ENCODE data around the gene LSS. TPM values are rescaled to one million over a fixed set of nuclear protein-coding genes. Genes with fewer than 3 reads are reported as not detected.
A peak's percentile ranks its signal among the peaks of the same experiment; 100 is the strongest.
"Not testable (repeated sequence)": the region's sequence is repeated elsewhere in the genome, so short reads cannot be mapped to it uniquely, and the experiment has no call there.

The LSS gene
- total RNA-seq, 2 experiments from 2014 or later = 14.1 to 21.3 TPM

- intact Hi-C loops (cut with DNase I, micrococcal nuclease) = no loop called here
- Mint-ChIP-seq H3K9me3 (ENCODE audit: low read depth) (no peaks in the 10 kb centered on the region), H3K27ac (no peak overlapping the region), H3K4me1 (no peaks in the 10 kb centered on the region), H3K4me3 (no peak overlapping the region), H3K36me3 (ENCODE audit: low read depth) (peaks cover 57% of the 10 kb centered on the region), H3K27me3 (no peaks in the 10 kb centered on the region)
- CTCF ChIA-PET = interaction anchor here (0.6 kb wide), 2 partner anchors 11 to 376 kb away, joined by 3 read pairs; no protein-coding TSS in a partner anchor
- DNase-seq = no peak
- no peak for ATAC-seq
- POLR2A ChIA-PET = no interaction called here
These were observed 16.0 kb upstream of the LSS start for GRCh38 chr21:46244602-46245001.

GRCh38 chr21:46243960-46244361 lies 15.4 kb upstream of the LSS start:
- Mint-ChIP-seq H3K36me3 (ENCODE audit: low read depth) (peaks cover 59% of the 10 kb centered on the region), H3K27me3 (no peaks in the 10 kb centered on the region), H3K27ac (no peak overlapping the region), H3K4me1 (no peaks in the 10 kb centered on the region), H3K9me3 (ENCODE audit: low read depth) (no peaks in the 10 kb centered on the region), H3K4me3 (no peak overlapping the region)
- DNase-seq = no peak
- ATAC-seq = no peak
- intact Hi-C loops (cut with DNase I, micrococcal nuclease) = no loop called here
- POLR2A ChIA-PET = no interaction called here
- CTCF ChIA-PET = interaction anchor here (0.6 to 1.0 kb wide), 2 partner anchors 13 to 376 kb away, joined by 3 read pairs; no protein-coding TSS in a partner anchor

GRCh38 chr21:46243325-46243724 lies 14.8 kb upstream of the LSS start:
- Mint-ChIP-seq H3K36me3 (ENCODE audit: low read depth) (peaks cover 60% of the 10 kb centered on the region), H3K9me3 (ENCODE audit: low read depth) (no peaks in the 10 kb centered on the region), H3K4me3 (no peak overlapping the region), H3K27ac (peak overlapping the region; percentile 59), H3K27me3 (no peaks in the 10 kb centered on the region), H3K4me1 (no peaks in the 10 kb centered on the region)
- ChIA-PET POLR2A (no interaction called here), CTCF (interaction anchor here (1.0 kb wide), 1 partner anchor 13 kb away, joined by 3 read pairs; no protein-coding TSS in a partner anchor)
- no peak for DNase-seq
- intact Hi-C loops (cut with DNase I, micrococcal nuclease) = no loop called here
- ATAC-seq = no peak

GRCh38 chr21:46241577-46241976 lies 13.0 kb upstream of the LSS start:
- H3K27ac Mint-ChIP-seq = peak overlapping the region; percentile 5
- CTCF ChIA-PET = interaction anchor here (1.1 kb wide), 1 partner anchor 61 kb away, joined by 5 read pairs; no protein-coding TSS in a partner anchor
- peaks cover 61% of the 10 kb centered on the region for H3K36me3 Mint-ChIP-seq (ENCODE audit: low read depth)
- DNase-seq; ATAC-seq; H3K4me3 Mint-ChIP-seq; POLR2A ChIA-PET; intact Hi-C loops (cut with DNase I, micrococcal nuclease); H3K9me3 Mint-ChIP-seq (ENCODE audit: low read depth); H3K27me3 Mint-ChIP-seq; H3K4me1 Mint-ChIP-seq: not testable (repeated sequence)

DNA sequence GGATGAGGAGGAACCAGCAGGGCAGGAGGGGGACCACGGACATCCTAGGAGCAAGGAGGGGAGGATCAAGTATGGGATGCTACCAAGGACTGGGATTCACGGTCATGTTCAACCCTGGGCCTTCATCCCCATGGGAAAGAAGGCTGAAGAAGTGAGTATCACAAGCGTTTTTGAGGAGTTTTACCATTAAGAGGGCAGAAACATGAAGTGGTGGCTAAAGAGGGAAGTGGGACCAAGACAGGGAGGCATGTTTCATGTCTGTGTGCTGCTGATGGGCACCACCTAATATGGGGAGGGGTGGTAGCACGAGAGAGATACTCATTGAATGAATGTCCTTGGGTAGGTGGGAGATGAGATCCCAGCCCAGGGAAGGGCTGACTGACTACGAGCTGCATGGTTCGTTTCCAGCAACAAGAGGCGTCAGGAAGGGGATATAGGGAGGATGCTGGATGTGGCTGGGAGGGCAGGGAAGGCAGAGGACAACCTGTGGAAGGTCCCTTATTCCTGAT lies 11.3 kb upstream of the LSS start:
- POLR2A ChIA-PET = no interaction called here

GRCh38 chr21:46237474-46237873 lies 8.9 kb upstream of the LSS start:
- Mint-ChIP-seq H3K27me3 (no peaks in the 10 kb centered on the region), H3K4me1 (peaks cover 6% of the 10 kb centered on the region), H3K36me3 (ENCODE audit: low read depth) (peaks cover 70% of the 10 kb centered on the region), H3K4me3 (no peak overlapping the region), H3K27ac (no peak overlapping the region), H3K9me3 (ENCODE audit: low read depth) (no peaks in the 10 kb centered on the region)
- no peak for DNase-seq
- ATAC-seq = no peak
- ChIA-PET CTCF (no interaction called here), POLR2A (no interaction called here)
- intact Hi-C loops (cut with DNase I, micrococcal nuclease) = no loop called here

More for the DNA sequence above, 11.3 kb upstream of the LSS start:
- Mint-ChIP-seq H3K36me3 (ENCODE audit: low read depth) (peaks cover 58% of the 10 kb centered on the region), H3K27ac (no peak overlapping the region), H3K4me3 (no peak overlapping the region), H3K9me3 (ENCODE audit: low read depth) (no peaks in the 10 kb centered on the region), H3K4me1 (no peaks in the 10 kb centered on the region), H3K27me3 (no peaks in the 10 kb centered on the region)
- ATAC-seq (no peak), DNase-seq (no peak)
- CTCF ChIA-PET = no interaction called here
- intact Hi-C loops (cut with DNase I, micrococcal nuclease) = no loop called here

- peaks cover 71% of the 10 kb centered on the region for H3K36me3 Mint-ChIP-seq (ENCODE audit: low read depth)
These were observed 5.9 kb upstream of the LSS start for GRCh38 chr21:46234436-46234950.

GRCh38 chr21:46229923-46230260 lies 1.3 kb upstream of the LSS start:
- DNase-seq (no peak), ATAC-seq (no peak)
- Mint-ChIP-seq H3K4me3 (peak overlapping the region; percentile 77), H3K4me1 (peaks cover 46% of the 10 kb centered on the region), H3K27ac (peak overlapping the region; percentile 56), H3K36me3 (ENCODE audit: low read depth) (peaks cover 47% of the 10 kb centered on the region), H3K9me3 (ENCODE audit: low read depth) (peaks cover 2% of the 10 kb centered on the region), H3K27me3 (no peaks in the 10 kb centered on the region)
- intact Hi-C loops (cut with DNase I, micrococcal nuclease) = loop anchor here (1.0 to 10.0 kb wide), 9 partner anchors 23 to 1893 kb away; partner anchors contain the start of genes YBEY (in 2 of the 2), C21orf58 (in 1 of the 2), CFAP410 (in 1 of the 2) and COL6A1 (in 1 of the 2)
- ChIA-PET POLR2A (interaction anchor here (0.9 kb wide), 1 partner anchor 93 kb away, joined by 3 read pairs; no protein-coding TSS in a partner anchor), CTCF (interaction anchor here (0.7 to 1.3 kb wide), 3 partner anchors 14 to 86 kb away, joined by 3 to 4 read pairs (median 3); no protein-coding TSS in a partner anchor)

More at GRCh38 chr21:46234436-46234950, 5.9 kb upstream of the LSS start:
- CTCF ChIA-PET = interaction anchor here (1.2 kb wide), 1 partner anchor 20 kb away, joined by 3 read pairs; no protein-coding TSS in a partner anchor
- Mint-ChIP-seq H3K27me3 (no peaks in the 10 kb centered on the region), H3K4me1 (peaks cover 21% of the 10 kb centered on the region), H3K4me3 (no peak overlapping the region), H3K27ac (peak overlapping the region; percentile 19), H3K9me3 (ENCODE audit: low read depth) (peaks cover 2% of the 10 kb centered on the region)
- POLR2A ChIA-PET = no interaction called here
- ATAC-seq (no peak), DNase-seq (no peak)
- intact Hi-C loops (cut with DNase I, micrococcal nuclease) = no loop called here

- Mint-ChIP-seq H3K27ac (peak overlapping the region; percentile 91), H3K4me1 (peaks cover 46% of the 10 kb centered on the region), H3K4me3 (peak overlapping the region; percentile 77), H3K27me3 (no peaks in the 10 kb centered on the region), H3K9me3 (ENCODE audit: low read depth) (peaks cover 2% of the 10 kb centered on the region), H3K36me3 (ENCODE audit: low read depth) (peaks cover 42% of the 10 kb centered on the region)
- POLR2A ChIA-PET = interaction anchor here (0.6 to 0.9 kb wide), 2 partner anchors 94 to 500 kb away, joined by 3 read pairs; no protein-coding TSS in a partner anchor
- DNase-seq (no peak), ATAC-seq (peak; percentile 46)
- CTCF ChIA-PET = interaction anchor here (0.7 to 1.2 kb wide), 2 partner anchors 31 to 86 kb away, joined by 3 to 4 read pairs; no protein-coding TSS in a partner anchor
- intact Hi-C loops (cut with DNase I, micrococcal nuclease) = loop anchor here (1.0 to 10.0 kb wide), 8 partner anchors 23 to 1892 kb away; partner anchors contain the start of genes YBEY (in 2 of the 2), C21orf58 (in 1 of the 2), CFAP410 (in 1 of the 2) and COL6A1 (in 1 of the 2)
These were observed 754 bp upstream of the LSS start for GRCh38 chr21:46229133-46229922.

DNA sequence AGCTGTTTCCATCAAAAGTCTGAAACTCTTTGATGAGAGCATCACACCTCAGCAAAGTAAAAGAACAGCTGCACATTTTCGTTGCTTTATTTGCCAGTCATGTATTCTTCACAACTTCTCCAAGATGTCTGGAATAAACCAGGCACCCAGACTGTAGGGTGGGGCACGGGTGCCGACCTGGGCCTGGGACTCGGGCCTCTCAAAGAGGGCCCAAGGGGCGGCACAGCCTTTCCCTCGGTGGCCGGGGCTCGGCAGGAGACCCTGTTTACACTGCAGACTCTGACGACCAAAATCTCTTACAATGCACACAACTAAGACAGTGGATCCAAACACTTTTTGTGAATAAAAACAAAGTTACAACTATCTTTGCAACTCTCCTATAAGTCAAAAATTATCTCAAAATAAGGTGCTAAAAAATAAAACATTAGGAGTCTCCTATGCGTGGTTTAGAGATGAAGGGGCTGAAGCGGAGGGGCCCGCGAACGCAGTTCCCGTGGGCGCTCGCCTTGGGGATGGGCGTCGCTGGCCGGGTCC lies 696 bp downstream of the LSS start:
- ATAC-seq (no peak), DNase-seq (no peak)
- peak overlapping the region; percentile 53 for H3K27ac Mint-ChIP-seq
- POLR2A ChIA-PET = no interaction called here
- intact Hi-C loops (cut with DNase I, micrococcal nuclease) = loop anchor here (1.0 to 10.0 kb wide), 12 partner anchors 25 to 1891 kb away; partner anchors contain the start of genes PCNT (in 2 of the 2), C21orf58 (in 1 of the 2), CFAP410 (in 1 of the 2) and COL6A2 (in 1 of the 2)
- CTCF ChIA-PET = interaction anchor here (0.8 to 0.9 kb wide), 2 partner anchors 15 to 257 kb away, joined by 3 to 5 read pairs; no protein-coding TSS in a partner anchor
- peaks cover 2% of the 10 kb centered on the region for H3K9me3 Mint-ChIP-seq (ENCODE audit: low read depth)
- H3K27me3 Mint-ChIP-seq = no peaks in the 10 kb centered on the region
- peaks cover 27% of the 10 kb centered on the region for H3K36me3 Mint-ChIP-seq (ENCODE audit: low read depth)
- H3K4me3 Mint-ChIP-seq = peak overlapping the region; percentile 77
- H3K4me1 Mint-ChIP-seq = peaks cover 41% of the 10 kb centered on the region
